K562 (cell line): Measurements from ENCODE around the gene NETO1. TPM values are rescaled to one million over a fixed set of nuclear protein-coding genes. Genes with fewer than 3 reads are reported as not detected.

Experiments
- ATAC-seq: fragments of 200-7000 bp; cut with Tn5 transposase; 3 replicates; pipeline ENCODE4 v1.9.1; 2020; ENCODE audit warnings: moderate library complexity
- BruUV-seq: library from RNA; stranded (reverse); fragments of 400-500 nt; replicated peaks from 2 replicates; lab custom pipeline; 2021; lab: Mats Ljungman, UMichigan
- CTCF ChIA-PET: fragments of 300-600 bp; formaldehyde crosslinking; extraction: SDS; loops from one replicate; lab custom pipeline; 2021; ENCODE audit warnings: low intra/inter-chr PET ratio; lab: Yijun Ruan, JAX
- POLR2A ChIA-PET: fragments of 300-600, 350-650 bp; sonication (Branson Sonifier 250); formaldehyde crosslinking; extraction: SDS; loops from one replicate; lab custom pipeline; 2021; ENCODE audit warnings: antibody characterized with exemption, inconsistent platforms; lab: Yijun Ruan, JAX
- DNase-seq, 4 experiments: peaks; one replicate each; pipeline versions ENCODE4 v3.0.0 to v3.0.0-alpha.2; 2011 to 2018; ENCODE audit warnings: low spot score in 3 of 4, mixed read lengths in 3 of 4; ENCODE audit errors: extremely low read depth in 1 of 4
- FAIRE-seq: peaks from 2 replicates; lab custom pipeline; 2011; peaks lifted over from hg19 to GRCh38; lab: Jason Lieb, UNC
- H2AFZ ChIP-seq: 2 replicates; pipeline ENCODE4 v1.6.0; 2011; ENCODE audit warnings: low read depth, low read length, control low read depth, inconsistent platforms
- H3K27ac ChIP-seq: fragments of 200-600 bp; 3 replicates; pipeline ENCODE4 v1.8.0; 2011; ENCODE audit warnings: low read depth, mild to moderate bottlenecking, control low read depth, inconsistent platforms, low read length, moderate library complexity, mixed read lengths; ENCODE audit errors: extremely low read depth
- H3K27me3 ChIP-seq, 2 experiments: fragments of 300-600 bp in 1 of 2; 2 replicates in 1 of 2; 3 replicates in 1 of 2; pipeline versions ENCODE4 v1.6.0 to v1.8.0; 2011; ENCODE audit warnings: inconsistent platforms in 2 of 2, low read length in 2 of 2, mild to moderate bottlenecking in 1 of 2, mixed read lengths in 1 of 2, moderate library complexity in 1 of 2; ENCODE audit not compliant: control insufficient read depth in 2 of 2, insufficient read depth in 2 of 2
- H3K36me3 ChIP-seq: fragments of 300-600 bp; 3 replicates; pipeline ENCODE4 v1.8.0; 2011; ENCODE audit warnings: mild to moderate bottlenecking, low read length, inconsistent platforms; ENCODE audit not compliant: control insufficient read depth, insufficient read depth
- H3K4me1 ChIP-seq, 2 experiments: fragments of 200-600 bp in 1 of 2; replicated peaks in 1 of 2; 2 replicates in 1 of 2; 3 replicates in 1 of 2; pipeline versions ENCODE4 v1.5.1 to v1.8.0; 2011; ENCODE audit warnings: inconsistent platforms in 2 of 2, low read length in 2 of 2, mild to moderate bottlenecking in 1 of 2, mixed read lengths in 1 of 2, moderate library complexity in 1 of 2; ENCODE audit not compliant: control insufficient read depth in 2 of 2, insufficient read depth in 2 of 2
- H3K4me2 ChIP-seq: 2 replicates; pipeline ENCODE4 v1.6.1; 2011; ENCODE audit warnings: low read length, control low read depth, inconsistent platforms, mixed read lengths; ENCODE audit not compliant: insufficient read depth
- H3K4me3 ChIP-seq: fragments of 200-600 bp; sonication (generic), shearing (Covaris generic); 2 replicates; pipeline ENCODE4 v1.5.1; 2016; ENCODE audit warnings: control low read depth, inconsistent platforms
- H3K79me2 ChIP-seq: fragments of 200-600 bp; 3 replicates; pipeline ENCODE4 v1.8.0; 2011; ENCODE audit warnings: low read length, inconsistent platforms; ENCODE audit not compliant: control insufficient read depth, insufficient read depth
- H3K9ac ChIP-seq, 2 experiments: 2 replicates each; pipeline versions ENCODE4 v1.6.0 to v1.6.1; 2011; ENCODE audit warnings: low read depth in 2 of 2, low read length in 2 of 2, control low read depth in 1 of 2, inconsistent platforms in 1 of 2, mild to moderate bottlenecking in 1 of 2, mixed read lengths in 1 of 2; ENCODE audit not compliant: insufficient read depth in 1 of 2
- H3K9me1 ChIP-seq: one replicate; pipeline ENCODE4 v1.6.0; 2011; ENCODE audit warnings: inconsistent platforms, mild to moderate bottlenecking, low read length, moderate library complexity; ENCODE audit not compliant: control insufficient read depth, insufficient read depth
- H3K9me3 ChIP-seq: replicated peaks from 2 replicates; pipeline ENCODE4 v1.5.1; 2011; ENCODE audit warnings: low read depth, low read length, inconsistent platforms; ENCODE audit not compliant: control insufficient read depth, insufficient read depth
- H4K20me1 ChIP-seq: replicated peaks from 2 replicates; pipeline ENCODE4 v1.6.1; 2011; ENCODE audit warnings: low read length, inconsistent platforms, mixed read lengths; ENCODE audit not compliant: control insufficient read depth, insufficient read depth
- MYBL2 ChIP-seq, 2 experiments: fragments of 450-650 bp in 1 of 2; sonication (generic) in 1 of 2; formaldehyde crosslinking in 1 of 2; IDR thresholded peaks; 2 replicates each; pipeline versions ENCODE4 v1.6.1 to v1.8.1; 2017 to 2022; ENCODE audit warnings: borderline replicate concordance in 1 of 2, inconsistent platforms in 1 of 2, low read depth in 1 of 2, mild to moderate bottlenecking in 1 of 2, missing genetic modification reagents in 1 of 2, moderate library complexity in 1 of 2
- NUFIP1 ChIP-seq: fragments of 450-650 bp; IDR thresholded peaks from 2 replicates; pipeline ENCODE4 v1.6.1; 2018; ENCODE audit not compliant: partially characterized antibody
- POLR2H ChIP-seq: IDR thresholded peaks from 2 replicates; pipeline ENCODE4 v1.6.1; 2016; ENCODE audit warnings: missing genetic modification characterization, low read depth, mild to moderate bottlenecking, control low read depth, missing compliant biosample characterization, moderate library complexity
- ZNF232 ChIP-seq: sonication (generic); formaldehyde crosslinking; IDR thresholded peaks from 2 replicates; pipeline ENCODE4 v1.8.0; 2022; ENCODE audit warnings: mild to moderate bottlenecking, missing genetic modification reagents
- ZNF316 ChIP-seq: fragments of 450-650 bp; IDR thresholded peaks from 2 replicates; pipeline ENCODE4 v1.6.1; 2016
- ZNF785 ChIP-seq: fragments of 250-450 bp; sonication (Bioruptor Pico); IDR thresholded peaks from 2 replicates; pipeline ENCODE4 v1.4.0; 2020; ENCODE audit warnings: mild to moderate bottlenecking
- WGBS: fragments of 100-300 bp; shearing (Covaris generic); methylation state at CpG from one replicate; pipeline ENCODE4 v1.1.6; 2016; ENCODE audit warnings: low coverage, mixed read lengths; ENCODE audit not compliant: insufficient coverage; ENCODE audit errors: missing lambda C conversion rate; 5-methylcytosine and 5-hydroxymethylcytosine counted together
- in situ Hi-C: fragments of 300-500 bp; cut with MboI; formaldehyde crosslinking; loops from 4 replicates; pipeline ENCODE4 v1.15.0; 2018; ENCODE audit warnings: inconsistent platforms, mixed read lengths
- intact Hi-C: fragments of 100-400 bp; cut with micrococcal nuclease; formaldehyde crosslinking; loops from 2 replicates; pipeline ENCODE4 v1.14.2; 2022
- polyA plus RNA-seq, 8 experiments: library from polyadenylated mRNA; depleted of rRNA in 4 of 8; stranded (reverse) in 5 of 8; unstranded in 3 of 8; fragments of >200 nt; fragmentation: Nextera tagmentation in 2 of 8; fragmentation: Illumina TruSeq in 1 of 8; extraction: Ambion mirVana in 2 of 8; extraction: Trizol in 1 of 8; gene quantifications; 2 replicates each; pipeline versions ENCODE4 v1.2.1 to v1.2.3, GENCODE V29; 2011 to 2014; ENCODE audit warnings: inconsistent platforms in 1 of 8, missing spikeins in 1 of 8
- total RNA-seq, 7 experiments: library from RNA; depleted of rRNA in 6 of 7; stranded (reverse); fragments of >200 nt in 6 of 7; fragmentation: Illumina TruSeq in 2 of 7; extraction: Trizol in 2 of 7; gene quantifications; 2 replicates each; pipeline versions ENCODE4 v1.2.1 to v1.2.3, GENCODE V29; 2011 to 2021; ENCODE audit warnings: low replicate concordance in 1 of 7
- TF ChIP-seq, protein P1 (sequence below): sonication (generic); formaldehyde crosslinking; IDR thresholded peaks from 2 replicates; pipeline ENCODE4 v1.8.0; 2022; ENCODE audit warnings: mild to moderate bottlenecking, low read depth, missing genetic modification reagents

Gene NETO1
- total and polyA plus RNA-seq, 9 of the 15 experiments (the other 6 are each of a cell fraction or from before 2014, with no cell fraction given): not detected

DNA sequence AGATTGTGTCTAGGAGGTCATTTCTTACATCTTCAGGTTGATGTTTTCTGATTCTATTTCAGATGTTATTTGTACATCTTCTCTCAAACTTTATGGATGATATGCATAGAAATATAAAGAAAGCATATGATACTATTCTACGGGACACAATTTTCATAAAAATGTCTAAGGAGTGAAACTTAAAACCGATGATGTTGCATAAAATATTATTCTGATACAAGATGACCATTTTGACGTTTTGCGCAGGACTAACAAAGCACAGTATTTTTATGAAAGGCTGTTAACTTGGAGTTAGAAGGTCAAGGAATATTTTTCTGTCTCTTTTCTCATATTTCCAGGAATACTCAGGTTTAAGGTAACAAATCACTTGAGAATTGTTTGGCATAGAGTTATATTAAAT is 8.7 kb downstream of the NETO1 start:
- intact Hi-C loops: no loop called here
- no peaks in the 10 kb centered on the region for H3K9me3 ChIP-seq
- H3K27me3 ChIP-seq: no peaks in the 10 kb centered on the region
- POLR2A ChIA-PET: no interaction called here
- H3K4me2 ChIP-seq: no peak overlapping the region
- H2AFZ ChIP-seq: no peak overlapping the region
- H3K4me3 ChIP-seq: no peak overlapping the region
- no peaks in the 10 kb centered on the region for H3K9me1 ChIP-seq
- no peak overlapping the region for H3K27ac ChIP-seq
- FAIRE-seq (no peak), DNase-seq (no peak), ATAC-seq (no peak)
- 13% methylated on average over 4 of the region's 4 CpGs for WGBS
- TF ChIP-seq NUFIP1 (no peak), MYBL2 (IDR thresholded peaks at IDR 0.05; ENCODE audit: low read depth) (no peak), MYBL2 (CRISPR knock-in tag; IDR thresholded peaks at IDR 0.05; ENCODE audit: borderline replicate concordance) (no peak), POLR2H (tag) (no peak), ZNF316 (no peak), ZNF232 (no peak), ZNF785 (no peak)
- TF ChIP-seq, protein P1, sequence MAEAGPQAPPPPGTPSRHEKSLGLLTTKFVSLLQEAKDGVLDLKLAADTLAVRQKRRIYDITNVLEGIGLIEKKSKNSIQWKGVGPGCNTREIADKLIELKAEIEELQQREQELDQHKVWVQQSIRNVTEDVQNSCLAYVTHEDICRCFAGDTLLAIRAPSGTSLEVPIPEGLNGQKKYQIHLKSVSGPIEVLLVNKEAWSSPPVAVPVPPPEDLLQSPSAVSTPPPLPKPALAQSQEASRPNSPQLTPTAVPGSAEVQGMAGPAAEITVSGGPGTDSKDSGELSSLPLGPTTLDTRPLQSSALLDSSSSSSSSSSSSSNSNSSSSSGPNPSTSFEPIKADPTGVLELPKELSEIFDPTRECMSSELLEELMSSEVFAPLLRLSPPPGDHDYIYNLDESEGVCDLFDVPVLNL (CRISPR knock-in tag): no peak
- TF ChIP-seq, all 486 proteins: peak for 0
- Histone ChIP-seq H3K9ac (no peak overlapping the region), H3K36me3 (no peaks in the 10 kb centered on the region), H3K79me2 (no peaks in the 10 kb centered on the region), H4K20me1 (no peaks in the 10 kb centered on the region), H3K4me1 (no peaks in the 10 kb centered on the region)
- BruUV-seq: no TSS peak
- CTCF ChIA-PET: no interaction called here
- in situ Hi-C loops: no loop called here
